Measurements from ENCODE around the gene LTC4S.

The LTC4S gene

GRCh38 chr5:179795863-179796833, 2.4 kb downstream of the LTC4S start:
- DNase-seq, result peak; percentile 76

DNA sequence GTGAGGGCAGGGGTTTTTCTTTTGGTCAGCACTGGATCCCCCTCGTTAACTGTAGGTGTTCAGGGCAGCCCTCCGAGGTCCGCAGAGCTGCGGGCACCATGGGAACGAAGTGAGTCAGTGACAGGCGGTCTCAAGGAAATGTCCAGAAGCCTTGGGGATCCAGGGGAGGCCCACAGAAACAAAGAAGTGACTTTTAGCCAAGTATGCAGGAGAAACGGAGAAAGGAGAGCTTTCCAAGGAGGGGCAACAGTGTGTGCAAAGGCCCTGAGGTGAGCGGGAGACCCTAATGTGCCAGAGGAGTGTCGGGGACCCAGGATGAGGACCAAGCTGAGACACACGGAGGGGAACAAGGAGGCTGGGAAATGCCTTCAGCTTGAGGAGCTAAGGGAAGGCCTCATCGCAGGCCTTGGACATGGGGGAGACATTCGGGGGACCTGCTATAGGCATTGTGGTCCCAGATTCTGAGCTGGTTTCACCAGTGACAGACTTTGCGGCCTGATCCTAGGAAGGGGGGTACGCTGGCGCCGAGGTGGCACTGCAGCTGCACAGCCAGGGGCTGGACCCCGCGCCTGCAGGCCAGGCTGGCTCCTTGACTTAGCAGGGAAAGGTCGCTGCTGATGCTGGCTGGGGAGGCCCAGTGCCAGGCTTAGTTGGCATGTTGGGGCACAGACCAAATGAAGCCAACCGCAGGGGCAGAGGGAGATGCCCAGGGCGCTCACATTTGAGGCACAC, 3.3 kb downstream of the LTC4S start:
- no peak for DNase-seq

- no peak for DNase-seq
Observed at GRCh38 chr5:179797741-179798140, 4.0 kb downstream of the LTC4S start.

DNA sequence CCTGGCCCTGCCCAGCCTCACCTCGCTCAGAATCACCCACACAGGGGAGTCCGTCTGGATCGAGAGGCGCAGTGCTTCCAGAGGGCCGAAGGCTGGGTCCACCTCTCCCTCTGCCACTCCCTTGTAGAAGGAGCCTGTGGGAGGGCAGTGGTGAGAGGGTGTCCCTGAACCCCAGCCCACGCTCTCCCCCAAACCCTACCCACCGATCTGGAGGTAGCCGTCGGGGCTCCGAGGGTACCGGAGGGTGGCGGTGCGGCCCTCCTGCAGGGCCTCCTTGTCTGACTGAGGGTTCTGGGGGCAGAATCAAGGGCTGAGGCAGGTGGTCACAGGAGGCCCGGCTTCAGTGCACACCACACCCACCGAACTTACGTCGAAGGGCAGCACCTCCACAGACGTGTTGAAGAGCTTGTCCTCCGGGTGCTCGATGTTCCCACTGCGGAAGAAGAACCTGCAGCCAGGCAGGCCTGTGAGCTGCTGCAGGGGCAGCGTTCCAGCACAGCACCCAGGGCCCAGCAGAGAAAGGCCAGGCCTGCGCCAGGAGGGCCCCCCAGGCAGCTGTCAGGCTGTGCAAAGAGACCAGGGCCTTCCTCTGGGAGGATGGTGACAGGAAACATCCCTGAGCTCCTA, 4.5 kb downstream of the LTC4S start:
- no peak for DNase-seq

DNA sequence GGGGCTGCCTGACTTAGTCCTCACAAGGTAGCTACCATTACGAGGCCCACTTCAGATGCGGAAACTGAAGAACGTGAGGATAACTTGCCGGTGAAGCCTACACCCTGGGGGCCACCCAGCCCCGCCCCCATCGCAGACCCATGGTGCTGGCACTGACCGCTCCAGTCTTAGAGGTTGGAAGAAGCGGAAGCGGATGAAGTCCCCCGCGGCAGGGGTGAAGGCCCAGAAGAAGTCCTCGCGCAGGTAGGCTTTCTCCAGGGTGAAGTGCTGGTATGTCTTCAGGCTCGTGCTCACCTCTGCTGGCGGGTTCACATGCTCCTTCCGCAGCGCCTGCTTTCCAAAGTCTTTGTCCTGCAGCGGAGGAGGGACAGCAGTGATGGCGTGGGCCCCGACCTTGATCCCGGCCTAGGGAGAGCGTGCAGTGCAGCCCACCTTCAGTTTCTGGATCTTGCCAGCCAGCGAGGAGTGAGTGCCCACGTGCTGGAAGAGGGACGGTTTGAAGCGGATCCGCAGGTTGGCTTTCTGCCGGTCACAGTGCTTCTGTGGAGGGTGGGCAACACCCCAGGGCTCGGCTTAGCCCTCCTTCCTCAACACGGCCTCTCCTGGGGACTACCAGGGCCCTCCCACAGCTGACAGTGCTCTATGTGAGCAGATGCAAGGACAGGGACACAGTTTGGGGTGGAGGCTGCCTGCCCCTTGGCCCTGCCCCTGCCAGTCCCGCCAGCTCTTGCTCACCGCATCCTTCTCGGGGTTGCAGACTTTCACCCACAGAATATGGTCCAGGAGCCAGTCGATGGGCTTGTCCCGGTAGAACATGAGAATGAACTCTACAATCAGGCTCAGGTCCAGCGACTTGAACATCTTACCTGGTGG, 5.2 kb downstream of the LTC4S start:
- no peak for DNase-seq

- no peak for DNase-seq
Observed at GRCh38 chr5:179799644-179799973, 5.8 kb downstream of the LTC4S start.

- no peak for DNase-seq
Observed at GRCh38 chr5:179800071-179800695, 6.4 kb downstream of the LTC4S start.

DNA sequence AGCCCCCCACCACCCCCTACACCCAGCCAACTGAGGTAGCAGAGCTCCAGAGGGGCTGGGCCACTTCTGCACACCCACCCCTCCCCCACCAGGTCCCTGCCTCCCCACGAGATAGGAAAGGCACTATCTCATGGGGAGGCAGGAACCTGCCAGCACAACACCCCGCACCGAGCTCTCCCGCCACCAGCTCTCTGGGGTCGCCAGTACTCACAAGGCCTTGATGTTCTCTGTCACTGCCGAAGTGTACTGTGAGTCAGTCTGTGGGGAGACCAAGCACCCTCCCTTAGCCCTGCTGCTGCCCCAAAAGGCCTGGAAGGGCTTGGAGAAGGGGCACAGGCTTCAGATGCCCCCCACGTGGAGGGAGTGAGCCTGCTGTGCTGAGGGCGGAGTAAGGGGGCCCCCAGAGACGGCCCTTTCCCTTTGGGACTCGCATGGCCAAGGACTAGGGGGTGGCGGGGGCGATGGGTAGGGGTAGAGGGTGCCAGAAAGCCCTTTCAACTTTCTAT, 7.0 kb downstream of the LTC4S start:
- no peak for DNase-seq

DNA sequence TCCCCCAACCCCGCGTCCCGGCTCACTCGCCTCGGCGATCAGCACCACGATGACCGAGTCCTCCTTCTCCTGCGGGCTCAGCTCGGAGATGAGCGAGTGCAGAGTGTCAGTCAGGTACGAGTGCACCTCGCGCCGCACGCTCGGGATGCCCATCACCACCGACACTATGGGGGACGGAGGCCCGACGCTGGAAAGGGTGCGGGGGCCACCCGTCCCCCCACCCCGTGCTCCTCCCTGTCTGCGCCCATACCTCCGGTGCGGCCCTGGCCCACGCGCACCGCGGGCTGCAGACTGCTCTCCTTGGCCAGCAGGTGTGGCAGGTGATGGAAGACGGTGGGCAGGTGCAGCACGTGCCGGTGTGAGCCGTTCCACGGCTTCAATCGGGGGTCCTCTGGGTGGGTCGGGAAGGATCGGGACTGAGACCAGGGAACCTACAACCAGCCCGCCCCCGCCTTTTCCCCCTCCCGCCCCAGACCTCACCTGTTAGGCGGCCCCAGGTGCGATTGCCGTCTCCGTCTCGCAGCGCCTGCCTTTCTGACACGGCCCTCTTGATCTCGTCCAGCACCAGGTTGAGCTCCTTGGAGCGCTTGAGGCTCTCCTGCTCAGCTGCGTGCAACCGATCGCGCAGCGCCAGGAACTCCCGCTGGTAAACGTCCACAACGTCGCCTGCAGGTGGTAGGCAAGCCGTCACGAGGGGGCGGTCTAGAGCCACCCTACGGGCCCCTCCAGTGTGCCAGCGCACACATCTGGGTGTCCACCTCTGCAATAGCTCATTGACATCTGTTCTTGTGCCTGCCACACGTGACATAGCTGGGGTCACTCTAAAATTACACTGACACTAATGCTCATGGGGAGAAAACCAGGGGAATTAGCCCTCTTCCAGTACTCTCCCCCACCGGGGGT, 7.8 kb downstream of the LTC4S start:
- DNase-seq, result peak; percentile 85

DNA sequence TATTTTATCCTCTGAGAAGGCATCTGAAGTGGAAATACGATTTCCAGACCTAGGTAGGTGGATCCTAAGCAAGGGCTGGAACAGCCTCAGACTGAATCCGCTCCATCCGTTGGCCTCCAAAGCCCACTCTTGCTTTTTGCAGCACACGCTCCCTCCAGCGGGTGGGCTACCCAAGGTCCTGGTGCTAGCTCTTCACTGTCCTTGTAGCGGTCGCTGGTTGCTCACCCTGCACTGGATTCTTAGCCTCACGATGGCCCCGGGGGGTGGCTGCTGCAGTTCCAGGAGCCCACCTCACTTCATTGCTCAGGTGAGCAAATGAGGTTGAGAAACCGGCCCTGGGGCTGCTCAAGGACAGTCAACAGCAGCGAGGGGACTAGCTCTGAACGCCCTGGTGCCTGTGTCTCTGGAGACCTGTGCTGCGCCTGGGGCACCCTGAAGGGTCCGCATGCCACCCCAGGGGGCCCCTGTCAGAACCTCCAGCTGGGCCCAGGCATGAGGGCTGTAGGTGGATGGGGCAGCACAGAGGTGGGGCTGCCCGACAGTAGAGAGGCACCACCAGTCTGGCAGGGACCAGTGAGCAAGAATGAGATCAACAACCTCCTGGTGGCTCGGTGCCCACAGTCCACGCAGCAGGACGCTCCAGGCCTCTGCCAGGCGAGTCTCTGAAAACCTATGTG, 8.6 kb downstream of the LTC4S start:
- no peak for DNase-seq

- DNase-seq, result no peak
Observed at GRCh38 chr5:179802950-179803562, 9.3 kb downstream of the LTC4S start.

DNA sequence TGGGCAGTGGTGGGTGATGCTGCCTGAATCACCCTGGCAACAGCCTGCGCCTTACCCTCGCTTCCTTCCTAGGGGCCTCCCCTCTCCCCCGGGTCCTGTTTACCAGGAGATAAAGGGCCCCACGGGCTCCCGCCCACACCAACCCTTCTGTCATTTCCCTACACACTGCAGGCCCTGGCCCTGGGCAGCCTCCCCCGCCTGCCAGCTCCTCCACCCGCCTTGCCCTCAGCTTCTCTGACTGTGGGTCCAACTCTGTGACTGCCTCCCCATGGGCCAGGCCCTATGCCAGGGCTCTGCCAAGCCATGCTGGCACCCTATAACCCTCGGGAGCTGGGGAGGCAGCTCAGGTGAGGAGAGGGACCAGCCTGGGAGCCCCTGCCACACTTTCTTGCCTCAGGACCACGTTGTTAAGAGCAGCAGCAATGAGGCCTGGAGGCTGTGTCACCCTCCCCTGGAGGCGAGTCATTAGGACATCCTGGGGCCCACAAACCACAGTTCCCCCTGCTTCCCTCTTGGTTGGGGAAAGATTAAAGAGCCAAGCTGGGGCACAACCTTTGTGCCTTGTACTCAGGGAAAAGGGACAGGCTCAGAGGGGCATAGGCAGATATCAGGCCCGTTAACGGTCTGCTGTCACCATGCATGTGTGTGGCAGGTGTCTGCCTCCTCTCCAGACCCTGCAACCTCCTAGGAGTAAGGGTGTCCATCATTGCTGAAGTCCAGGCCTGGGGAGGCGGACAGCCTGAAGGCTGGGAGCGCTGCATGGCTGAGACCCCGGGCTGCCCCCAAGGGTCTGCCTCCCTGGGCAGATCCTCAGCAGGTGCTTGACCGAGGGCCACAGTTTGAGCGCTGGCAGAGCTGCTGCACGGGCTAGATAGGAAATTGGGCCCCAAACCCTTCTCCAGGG, 10.1 kb downstream of the LTC4S start:
- peak in 1 of 2 donors; percentile 42 for DNase-seq

- no peak for DNase-seq
Observed at GRCh38 chr5:179804555-179804947, 10.8 kb downstream of the LTC4S start.

- no peak for DNase-seq
Observed at GRCh38 chr5:179805070-179805528, 11.3 kb downstream of the LTC4S start.

GRCh38 chr5:179805529-179806249, 11.9 kb downstream of the LTC4S start:
- DNase-seq, result peak; percentile 49 to 50

DNA sequence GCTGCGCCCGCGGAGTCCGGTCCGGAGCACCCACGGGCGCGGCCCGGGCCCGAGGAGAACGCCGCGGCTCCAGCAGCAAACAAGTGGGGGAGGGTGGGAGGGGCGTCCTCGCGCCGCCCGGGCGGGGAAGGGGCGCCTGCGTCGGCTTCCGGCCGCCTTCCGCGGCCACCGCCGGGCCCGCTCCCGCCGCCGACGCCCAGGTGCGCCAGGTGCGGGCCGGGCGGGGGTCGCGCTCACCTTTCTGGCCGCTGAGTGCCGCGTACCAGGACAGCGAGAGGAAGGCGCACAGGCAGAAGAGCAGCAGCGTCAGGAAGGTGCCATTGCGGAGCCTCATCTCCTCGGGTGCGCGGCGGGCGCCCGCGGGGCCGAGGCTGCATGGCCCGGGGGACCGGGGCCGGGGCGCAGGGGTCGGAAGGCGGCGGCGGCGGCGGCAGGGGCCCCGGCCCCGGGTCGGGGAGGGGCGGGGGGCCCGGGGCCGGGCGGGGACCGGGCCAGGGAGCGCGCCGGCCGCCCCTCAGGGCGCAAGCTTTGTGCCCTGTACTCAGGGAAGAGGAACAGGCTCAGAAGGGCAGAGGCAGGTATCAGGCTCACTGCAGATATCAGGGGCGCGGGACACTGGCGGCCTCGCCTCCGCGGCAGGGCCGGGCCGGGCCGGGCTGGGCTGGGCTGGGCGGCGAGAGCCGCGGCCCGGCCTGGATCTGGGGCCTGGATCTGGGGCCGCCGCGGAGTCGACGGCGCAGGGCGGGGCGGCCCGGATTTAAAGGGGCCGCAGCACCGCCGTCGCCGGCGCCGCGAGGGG, 12.7 kb downstream of the LTC4S start, which contains the start of gene MGAT4B:
TSS of gene MGAT4B (minus strand) at position 617 of the 799 bp plus-strand sequence. CDS start at position 334, 283 bp downstream.
- peak; percentile 72 to 73 for DNase-seq

Data from CD4-positive, alpha-beta T cell treated with Interleukin-1 beta for 1 hour (primary cell).